Small intestine (tissue), 7 donors: Measurements from ENCODE around the gene ZNF221. TPM values are rescaled to one million over a fixed set of nuclear protein-coding genes. Genes with fewer than 3 reads are reported as not detected.

Experiments
- DNase-seq, 2 donors: peaks; one replicate each; pipeline versions ENCODE4 v3.0.0 to v3.0.0-alpha.2; 2013
- FAIRE-seq: peaks from 2 replicates; lab custom pipeline; 2012; peaks lifted over from hg19 to GRCh38; lab: Jason Lieb, UNC
- H3K27ac ChIP-seq, 3 donors: one replicate each; pipeline ENCODE4 v1.5.1; 2013; ENCODE audit warnings: low read length in 2 of 3, mild to moderate bottlenecking in 2 of 3, control low read depth in 1 of 3, inconsistent platforms in 1 of 3, low read depth in 1 of 3, moderate library complexity in 1 of 3
- H3K27me3 ChIP-seq, 3 donors: one replicate each; pipeline ENCODE4 v1.6.1; 2013; ENCODE audit warnings: low read length in 3 of 3, inconsistent platforms in 1 of 3; ENCODE audit not compliant: control insufficient read depth in 3 of 3, insufficient read depth in 3 of 3
- H3K36me3 ChIP-seq, 3 donors: one replicate each; pipeline ENCODE4 v1.6.1; 2013; ENCODE audit warnings: low read length in 3 of 3, inconsistent platforms in 1 of 3, low read depth in 1 of 3, mild to moderate bottlenecking in 1 of 3, moderate library complexity in 1 of 3; ENCODE audit not compliant: control insufficient read depth in 3 of 3, insufficient read depth in 2 of 3
- H3K4me1 ChIP-seq, 3 donors: one replicate each; pipeline ENCODE4 v1.6.1; 2013; ENCODE audit warnings: low read length in 2 of 3, inconsistent platforms in 1 of 3, low read depth in 1 of 3, mild to moderate bottlenecking in 1 of 3, moderate library complexity in 1 of 3; ENCODE audit not compliant: control insufficient read depth in 3 of 3, insufficient read depth in 2 of 3
- H3K4me3 ChIP-seq, 3 donors: one replicate each; pipeline ENCODE4 v1.5.1; 2013; ENCODE audit warnings: low read length in 3 of 3, control low read depth in 1 of 3, inconsistent platforms in 1 of 3, low read depth in 1 of 3, mild to moderate bottlenecking in 1 of 3, moderate library complexity in 1 of 3
- H3K9me3 ChIP-seq, 2 donors: one replicate each; pipeline ENCODE4 v1.6.1; 2013; ENCODE audit warnings: low read depth in 1 of 2, low read length in 1 of 2; ENCODE audit not compliant: control insufficient read depth in 2 of 2, insufficient read depth in 1 of 2
- WGBS, 3 donors: extraction: QIAGEN DNeasy Blood & Tissue Kit; methylation state at CpG; one replicate each; pipeline ENCODE4 v1.1.7; 2013; 5-methylcytosine and 5-hydroxymethylcytosine counted together
- polyA plus RNA-seq, 4 donors: library from polyadenylated mRNA; stranded (reverse) in 3 of 4; unstranded in 1 of 4; fragments of 200-250 nt in 3 of 4; fragments of 120-200 nt in 1 of 4; gene quantifications; one replicate each; pipeline versions ENCODE4 v1.2.1 to v1.2.3, GENCODE V29; 2013
- donor health status: healthy with polysubstance abuse.
- donor health status: control.
- donor health status: control.
- donor health status: Bipolar disorder and iron deficiency.
- donor health status: healthy.

Gene ZNF221
- polyA plus RNA-seq, 4 donors = 1.1 to 3.6 TPM; not detected in 2

DNA sequence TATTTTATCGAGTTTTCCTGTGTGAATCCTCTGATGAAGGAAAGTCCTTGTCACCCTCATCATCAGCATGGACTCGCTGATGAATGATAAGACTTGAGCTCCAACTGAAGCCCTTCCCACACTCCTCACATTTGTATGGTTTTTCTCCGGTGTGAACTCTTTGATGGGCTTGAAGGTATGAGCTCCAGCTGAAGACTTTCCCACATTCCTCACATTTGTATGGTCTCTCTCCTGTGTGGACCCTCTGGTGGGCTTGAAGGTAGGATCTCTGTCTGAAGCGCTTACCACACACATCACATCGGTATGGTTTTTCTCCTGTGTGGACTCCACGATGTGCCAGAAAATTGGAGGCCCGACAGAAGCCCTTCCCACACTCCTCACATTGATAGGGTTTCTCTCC, 37.6 kb upstream of the ZNF221 start:
- FAIRE-seq = no peak
- Histone ChIP-seq H3K36me3 (peaks cover 29 to 37% (median 31%) of the 10 kb centered on the region in 3 donors), H3K27me3 (no peaks in the 10 kb centered on the region), H3K4me1 (no peaks in the 10 kb centered on the region), H3K9me3 (peaks cover 14 to 68% of the 10 kb centered on the region in 2 donors), H3K27ac (no peak overlapping the region), H3K4me3 (no peak overlapping the region)
- WGBS, 3 donors = 98 to 99% (median 98%) methylated on average over 7 of the region's 7 CpGs
- no peak for DNase-seq

DNA sequence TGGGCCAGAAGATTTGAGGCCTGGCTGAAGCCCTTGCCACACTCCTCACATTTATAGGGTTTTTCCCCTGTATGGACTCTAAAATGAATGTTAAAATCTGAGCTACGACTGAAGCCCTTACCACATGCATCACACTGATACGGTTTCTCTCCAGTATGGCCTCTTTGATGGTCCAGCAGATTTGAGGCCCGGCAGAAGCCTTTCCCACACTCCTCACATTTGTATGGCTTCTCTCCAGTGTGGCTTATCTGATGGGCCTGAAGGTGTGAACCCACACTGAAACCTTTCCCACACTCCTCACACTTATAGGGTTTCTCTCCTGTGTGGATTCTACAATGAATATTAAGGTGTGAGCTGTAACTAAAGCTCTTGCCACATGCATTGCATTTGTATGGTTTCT, 37.0 kb upstream of the ZNF221 start:
- no peak for DNase-seq
- Histone ChIP-seq H3K27me3 (no peaks in the 10 kb centered on the region), H3K27ac (no peak overlapping the region), H3K4me1 (no peaks in the 10 kb centered on the region), H3K4me3 (no peak overlapping the region), H3K36me3 (peaks cover 33 to 42% (median 35%) of the 10 kb centered on the region in 3 donors), H3K9me3 (peaks cover 14 to 65% of the 10 kb centered on the region in 2 donors)
- 68 to 92% (median 83%) methylated on average over 3 of the region's 3 CpGs for WGBS, 3 donors
- FAIRE-seq = no peak

DNA sequence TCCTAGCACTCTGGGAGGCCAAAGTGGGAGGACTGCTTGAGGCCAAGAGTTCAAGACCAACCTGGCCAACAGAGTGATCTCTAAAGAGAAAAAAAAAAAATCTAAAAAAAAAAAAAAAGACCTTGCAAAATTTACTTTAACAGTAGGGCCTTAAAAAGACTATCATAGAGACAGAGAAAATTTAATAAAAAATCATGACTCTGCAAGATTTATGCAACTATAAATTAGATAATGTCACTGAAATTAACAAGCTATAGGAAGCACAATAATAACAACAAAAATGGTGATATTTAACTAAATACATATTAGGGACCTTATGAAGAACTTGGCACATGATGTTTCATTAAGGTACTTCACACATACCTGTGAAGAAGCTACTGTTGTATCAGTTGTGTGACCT, 27.2 kb upstream of the ZNF221 start:
- Histone ChIP-seq H3K27ac (no peak overlapping the region), H3K27me3 (no peaks in the 10 kb centered on the region), H3K4me1 (no peaks in the 10 kb centered on the region), H3K36me3 (peaks cover 28 to 38% (median 34%) of the 10 kb centered on the region in 3 donors), H3K4me3 (no peak overlapping the region), H3K9me3 (peaks cover 0 to 18% of the 10 kb centered on the region in 2 donors)
- no peak for DNase-seq
- FAIRE-seq = no peak

DNA sequence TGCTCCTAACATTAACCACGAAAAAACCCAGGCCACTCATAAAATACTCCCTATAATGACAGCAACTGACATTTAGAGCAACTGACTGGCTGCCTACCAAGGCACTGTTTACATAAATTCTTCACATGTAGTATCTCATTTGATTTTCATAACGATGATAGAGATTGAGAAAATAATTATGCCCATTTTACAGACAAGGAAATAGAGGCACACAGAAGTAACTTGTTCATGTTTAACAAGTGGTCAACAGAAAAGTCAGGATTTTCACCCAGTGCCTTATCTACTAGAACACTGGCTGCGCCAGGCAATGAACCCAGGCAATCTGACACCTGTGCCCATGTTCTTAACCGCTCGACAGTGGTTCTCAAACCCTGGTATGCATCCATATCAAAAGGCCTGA, 22.2 kb upstream of the ZNF221 start:
- no peak overlapping the region for H3K4me3 ChIP-seq
- no peaks in the 10 kb centered on the region for H3K4me1 ChIP-seq
- H3K27me3 ChIP-seq = no peaks in the 10 kb centered on the region
- 93 to 98% (median 97%) methylated on average over 5 of the region's 5 CpGs for WGBS, 3 donors
- peaks cover 32 to 37% (median 36%) of the 10 kb centered on the region in 3 donors for H3K36me3 ChIP-seq
- H3K9me3 ChIP-seq = peaks cover 0 to 2% of the 10 kb centered on the region in 2 donors
- DNase-seq (no peak), FAIRE-seq (no peak)
- H3K27ac ChIP-seq = no peak overlapping the region

DNA sequence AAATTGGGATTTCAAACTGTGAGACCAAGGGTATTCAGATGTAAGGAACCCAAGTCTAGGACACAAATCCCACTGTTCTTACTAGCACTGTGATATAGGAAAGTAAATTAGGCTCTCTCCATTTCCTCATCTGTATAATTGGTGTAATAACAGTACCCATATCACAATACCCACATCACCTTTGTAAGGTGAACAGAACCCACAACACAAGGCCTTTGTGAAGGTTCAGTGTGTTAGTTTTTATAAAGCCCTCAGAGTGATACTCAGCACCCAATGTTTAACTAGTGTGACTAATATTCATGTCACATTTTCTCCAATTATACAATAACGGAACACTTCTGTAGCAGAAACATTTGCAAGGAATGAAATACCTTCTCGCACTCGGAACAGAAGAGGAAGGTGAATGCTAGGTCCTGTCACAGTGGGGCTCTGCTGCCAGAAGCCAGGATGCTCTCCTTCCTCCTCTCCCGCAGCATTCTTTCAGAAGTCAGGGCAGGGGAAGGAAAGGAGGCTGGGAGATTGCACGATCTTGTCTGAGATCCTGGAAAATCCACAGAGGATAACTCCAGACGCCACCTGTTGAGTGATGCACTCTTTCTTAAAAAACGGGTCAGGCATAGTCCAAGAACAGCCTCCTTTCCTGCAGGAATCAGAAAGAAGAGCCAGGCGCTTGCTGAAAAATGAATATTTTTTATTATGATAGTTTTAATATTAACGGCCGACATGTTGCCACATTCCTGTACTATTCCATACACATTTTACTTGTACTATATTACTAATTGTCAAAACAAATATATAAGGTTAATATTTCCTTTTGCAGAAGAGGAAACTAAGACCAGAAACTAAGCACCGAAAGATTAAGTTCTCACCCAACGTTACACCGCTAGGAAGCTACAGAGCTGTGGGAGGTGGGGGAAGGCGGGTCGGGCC, 16.7 kb upstream of the ZNF221 start:
- Histone ChIP-seq H3K9me3 (no peaks in the 10 kb centered on the region), H3K27me3 (no peaks in the 10 kb centered on the region), H3K4me3 (peak overlapping the region; percentile 74 to 97 (median 74)), H3K36me3 (peaks cover 9 to 19% (median 14%) of the 10 kb centered on the region in 3 donors), H3K27ac (peak overlapping the region; percentile 61 to 95 (median 95)), H3K4me1 (peaks cover 0 to 5% (median 0%) of the 10 kb centered on the region in 3 donors)
- WGBS, 3 donors = 9 to 18% (median 11%) methylated on average over 15 of the region's 15 CpGs
- DNase-seq (peak in 1 of 2 donors; percentile 1), FAIRE-seq (no peak)

DNA sequence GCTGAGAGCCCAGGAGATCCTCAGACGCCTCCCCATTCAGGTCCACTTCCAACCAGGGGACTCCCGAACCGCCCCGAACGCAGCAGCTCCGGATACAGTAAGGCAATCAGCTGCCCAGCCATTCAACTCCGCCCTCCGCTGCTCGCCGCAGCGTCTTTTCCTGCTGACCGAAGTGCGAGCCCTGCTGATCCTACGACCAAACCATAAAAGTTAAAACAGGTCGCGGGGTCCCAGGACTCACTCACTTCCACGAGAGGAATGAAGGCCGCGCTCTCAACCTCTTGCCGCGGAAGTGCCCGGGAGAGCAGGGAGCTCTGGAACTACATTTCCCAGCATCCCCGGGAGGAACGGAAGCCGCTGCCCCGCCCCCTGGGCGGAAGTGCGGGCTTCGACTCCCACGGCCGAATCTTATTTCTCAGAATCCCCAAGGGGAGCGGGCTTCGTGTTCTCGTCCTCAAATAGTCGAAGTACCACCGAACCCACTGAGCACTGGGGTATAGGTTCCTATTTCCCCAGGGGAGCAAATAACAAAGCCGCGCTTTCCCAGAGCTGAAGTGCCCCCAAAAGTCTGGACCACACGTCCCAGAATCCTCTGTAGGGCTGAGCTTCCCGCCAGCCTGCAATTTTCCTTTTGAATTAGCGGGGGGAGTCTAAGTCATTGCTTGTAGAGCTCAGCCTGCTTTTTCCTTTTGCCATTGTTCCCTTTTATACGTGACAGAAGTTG, 15.9 kb upstream of the ZNF221 start, which contains the start of gene ZNF45:
TSS of gene ZNF45 (minus strand) at position 298 of the 724 bp plus-strand sequence. CDS start 13,097 bp downstream, outside the sequence.
- H3K4me1 ChIP-seq = peaks cover 0 to 5% (median 0%) of the 10 kb centered on the region in 3 donors
- FAIRE-seq = no peak
- peak within 1 kb of the TSS; percentile 61 to 95 (median 95) for H3K27ac ChIP-seq
- peak within 1 kb of the TSS; percentile 74 to 97 (median 74) for H3K4me3 ChIP-seq
- H3K36me3 ChIP-seq = peaks cover 2 to 14% (median 7%) of the 10 kb centered on the region in 3 donors
- no peaks in the 10 kb centered on the region for H3K27me3 ChIP-seq
- no peaks in the 10 kb centered on the region for H3K9me3 ChIP-seq
- DNase-seq = peak; percentile 91 to 97
- WGBS, 3 donors = 0% methylated on average over 42 of the region's 42 CpGs

DNA sequence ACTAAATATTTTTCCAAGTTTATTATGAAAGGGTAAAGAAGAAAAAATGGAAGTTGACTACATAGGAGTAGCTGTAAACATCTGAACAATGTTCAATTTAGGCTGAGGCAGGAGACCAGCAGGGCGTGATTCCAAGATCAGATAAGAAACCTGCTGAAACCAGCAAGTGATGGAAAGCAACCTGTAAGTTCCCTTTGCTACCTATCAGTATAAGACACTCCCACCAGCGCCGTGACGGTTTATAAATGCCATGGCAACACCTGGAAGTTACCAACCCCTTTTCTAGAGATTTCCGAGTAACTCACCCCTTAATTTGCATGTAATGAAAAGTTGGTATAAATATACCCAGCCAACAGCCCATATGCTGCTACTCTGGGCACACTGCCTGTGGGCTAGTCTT, 14.8 kb upstream of the ZNF221 start:
- no peak overlapping the region for H3K27ac ChIP-seq
- WGBS, 3 donors = 24 to 62% (median 46%) methylated on average over 5 of the region's 5 CpGs
- H3K36me3 ChIP-seq = peaks cover 0 to 9% (median 6%) of the 10 kb centered on the region in 3 donors
- FAIRE-seq (no peak), DNase-seq (peak; percentile 2 to 16)
- peaks cover 0 to 5% (median 0%) of the 10 kb centered on the region in 3 donors for H3K4me1 ChIP-seq
- no peaks in the 10 kb centered on the region for H3K9me3 ChIP-seq
- H3K27me3 ChIP-seq = no peaks in the 10 kb centered on the region
- no peak overlapping the region for H3K4me3 ChIP-seq

DNA sequence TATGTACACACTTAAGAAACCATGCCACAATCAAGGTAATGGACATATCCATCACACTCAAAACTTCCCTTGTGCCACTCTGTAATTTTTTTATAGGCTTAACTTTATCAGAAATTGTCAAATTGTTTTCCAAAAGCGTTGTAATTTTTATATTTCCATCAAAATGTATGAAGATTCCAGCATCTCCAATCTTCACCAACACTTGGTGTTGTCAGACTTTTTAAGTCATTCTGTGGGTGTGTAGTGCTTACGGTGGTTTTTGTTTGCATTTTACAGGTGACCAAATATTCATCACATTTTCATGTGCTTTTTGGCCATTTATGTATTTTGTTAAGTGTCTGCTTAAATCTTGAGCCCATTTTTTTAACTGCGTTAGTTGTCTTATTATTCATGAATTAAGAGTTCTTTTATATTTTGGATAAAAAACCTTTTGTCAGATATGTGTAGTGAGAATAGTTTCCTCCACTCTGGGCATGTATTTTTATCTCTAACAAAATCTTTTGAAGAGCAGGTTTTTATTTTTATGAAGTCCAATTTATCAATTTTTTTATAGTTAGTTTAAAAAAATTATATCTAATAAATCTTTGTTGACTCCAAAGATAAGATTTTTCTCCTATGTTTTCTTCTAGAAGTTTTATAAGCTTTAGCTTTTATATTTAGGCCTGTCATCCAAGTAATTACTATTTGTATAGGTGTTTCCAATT, 11.3 kb upstream of the ZNF221 start:
- no peaks in the 10 kb centered on the region for H3K4me1 ChIP-seq
- H3K27ac ChIP-seq = no peak overlapping the region
- no peaks in the 10 kb centered on the region for H3K36me3 ChIP-seq
- H3K9me3 ChIP-seq = no peaks in the 10 kb centered on the region
- FAIRE-seq (peak; percentile 44), DNase-seq (no peak)
- 42 to 64% (median 58%) methylated on average over 3 of the region's 3 CpGs for WGBS, 3 donors
- H3K4me3 ChIP-seq = no peak overlapping the region
- no peaks in the 10 kb centered on the region for H3K27me3 ChIP-seq
